Measurements from ENCODE around the gene LSM7.
"Not testable (repeated sequence)": the region's sequence is repeated elsewhere in the genome, so short reads cannot be mapped to it uniquely, and the experiment has no call there.

LSM7 gene

DNA sequence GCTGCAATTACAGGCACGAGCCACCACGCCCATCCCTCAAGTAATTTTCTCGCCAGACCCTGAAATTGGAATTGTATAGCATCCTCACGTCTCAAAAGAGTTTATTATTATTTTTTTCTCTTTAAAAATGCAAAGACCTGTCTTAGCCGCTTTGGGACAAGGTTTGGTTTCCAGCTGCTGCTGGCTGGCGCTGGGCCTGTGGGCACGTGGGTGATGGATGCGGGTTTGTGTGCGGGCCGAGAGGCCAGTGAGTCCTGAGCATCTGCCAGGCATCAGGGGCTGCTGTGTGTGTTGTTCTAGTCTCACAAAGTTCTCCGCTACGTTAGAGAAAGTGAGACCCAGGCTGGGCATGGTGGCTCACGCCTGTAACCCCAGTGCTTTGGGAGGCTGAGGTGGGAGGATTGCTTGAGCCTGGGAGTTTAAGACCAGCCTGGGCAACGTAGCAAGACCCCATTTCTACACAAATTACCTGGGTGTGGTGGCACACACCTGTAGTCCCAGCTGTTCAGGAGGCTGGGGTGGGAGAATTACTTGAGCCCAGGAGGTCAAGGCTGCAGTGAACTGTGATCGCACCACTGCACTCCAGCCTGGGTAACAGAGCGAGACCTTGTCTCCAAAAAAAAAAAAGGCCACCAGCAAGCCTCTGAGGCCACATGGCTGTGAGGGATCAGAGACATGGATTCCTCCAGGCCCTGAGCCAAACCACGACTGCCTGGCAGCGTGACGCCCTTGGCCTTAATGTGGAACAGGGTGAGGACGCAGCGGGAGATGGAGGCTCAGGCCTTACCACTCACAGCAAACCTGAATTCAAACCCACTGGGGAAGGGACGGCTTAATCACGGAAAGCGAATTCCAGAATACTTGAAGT, 27.0 kb upstream of the LSM7 start:
- FAIRE-seq, result no peak
- DNase-seq (ENCODE audit: insufficient read length, low spot score), result no peak

DNA sequence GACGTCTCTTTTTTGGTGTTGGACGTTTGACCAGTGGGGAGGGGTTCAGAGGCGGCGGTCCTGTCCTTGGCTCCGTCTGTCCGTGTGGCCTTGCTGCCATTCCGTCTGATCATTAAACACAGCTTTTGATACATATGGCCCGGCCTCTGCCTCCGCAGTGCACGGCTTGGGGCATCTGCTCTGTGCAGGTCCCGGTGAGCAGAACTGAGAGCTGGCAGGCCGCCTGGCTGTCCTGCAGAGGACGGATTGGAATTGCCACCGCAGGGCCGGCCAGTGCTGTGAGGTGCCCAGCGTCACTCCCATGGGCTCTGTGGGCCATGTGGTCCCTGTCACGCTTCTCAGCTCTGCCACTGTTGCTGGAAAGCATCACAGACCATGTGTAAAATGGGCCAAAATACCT, 26.3 kb upstream of the LSM7 start:
- no peak for FAIRE-seq
- DNase-seq (ENCODE audit: insufficient read length, low spot score), result no peak

DNA sequence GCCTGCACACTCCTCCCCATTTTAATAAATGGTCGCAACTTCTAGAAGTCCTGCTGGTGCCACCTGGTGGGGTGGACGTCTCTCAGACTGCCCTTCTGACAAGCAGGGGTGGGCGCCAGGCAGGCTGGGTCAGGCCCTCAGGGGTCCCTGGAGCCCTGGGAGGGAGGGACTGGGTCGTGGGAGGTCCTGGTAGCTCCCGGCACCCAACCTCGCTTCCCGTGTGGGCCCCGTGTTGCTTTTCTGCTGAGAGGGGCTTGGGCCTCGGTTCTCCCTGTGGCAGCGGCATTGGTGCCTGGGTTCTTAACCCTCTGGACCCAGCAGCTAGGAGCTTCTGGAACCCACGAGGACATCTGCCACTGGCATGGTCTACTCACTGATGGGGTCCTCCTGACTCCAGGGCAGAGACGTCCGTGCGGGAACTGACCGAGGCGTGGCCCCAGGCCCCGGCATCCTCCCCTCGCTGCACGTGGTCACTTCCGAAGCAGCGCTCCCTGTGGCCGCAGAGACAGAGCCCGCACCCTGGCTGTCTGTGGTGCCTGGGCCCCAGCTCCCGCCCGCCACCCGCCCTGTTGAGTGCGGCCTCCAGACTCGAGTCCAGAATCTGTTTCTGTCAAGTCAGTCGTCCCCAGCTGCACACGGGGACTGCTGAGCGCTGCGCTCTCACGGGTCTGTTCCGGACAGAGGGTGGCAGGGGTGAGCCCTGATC, 25.7 kb upstream of the LSM7 start:
- FAIRE-seq, result no peak

DNA sequence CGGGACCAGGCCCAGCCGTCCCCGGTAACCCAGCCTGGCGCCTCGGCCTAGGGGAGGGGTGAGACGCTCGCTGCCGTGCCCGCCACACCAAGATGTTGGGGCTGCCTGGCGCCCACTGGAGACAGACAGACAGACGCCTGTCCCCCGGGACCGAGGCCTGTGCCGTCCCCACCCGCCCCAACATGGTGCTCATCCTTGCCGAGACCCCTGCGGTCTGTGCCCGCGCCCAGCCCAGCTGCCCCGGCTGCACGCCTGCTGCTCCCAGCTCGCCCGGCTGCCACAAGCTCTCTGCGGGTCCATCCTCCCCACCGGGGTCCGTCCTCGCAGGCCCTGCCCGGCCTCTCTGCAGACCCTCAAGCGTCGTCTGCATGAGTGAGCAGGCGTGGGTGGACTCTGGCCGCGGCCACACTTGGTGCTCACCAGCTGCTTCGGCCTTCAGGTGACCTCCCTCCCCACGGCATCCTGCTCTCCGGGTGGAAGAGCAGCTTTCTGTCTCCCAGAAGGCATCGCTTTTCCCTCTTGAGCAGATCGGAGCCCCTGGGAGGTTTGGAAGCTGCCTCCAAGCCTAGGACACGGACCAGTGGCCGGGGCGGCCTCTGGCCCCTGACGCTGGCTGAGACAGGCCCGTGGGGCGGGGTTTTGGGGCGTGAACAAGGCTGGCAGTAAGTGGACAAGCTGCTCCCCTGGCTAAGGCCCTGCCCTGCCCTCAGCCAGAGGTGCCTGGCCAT, 24.9 kb upstream of the LSM7 start:
- DNase-seq (ENCODE audit: insufficient read length, low spot score) (no peak), FAIRE-seq (no peak)

More for the DNA sequence above, 25.7 kb upstream of the LSM7 start:
- no peak for DNase-seq (ENCODE audit: insufficient read length, low spot score)

DNA sequence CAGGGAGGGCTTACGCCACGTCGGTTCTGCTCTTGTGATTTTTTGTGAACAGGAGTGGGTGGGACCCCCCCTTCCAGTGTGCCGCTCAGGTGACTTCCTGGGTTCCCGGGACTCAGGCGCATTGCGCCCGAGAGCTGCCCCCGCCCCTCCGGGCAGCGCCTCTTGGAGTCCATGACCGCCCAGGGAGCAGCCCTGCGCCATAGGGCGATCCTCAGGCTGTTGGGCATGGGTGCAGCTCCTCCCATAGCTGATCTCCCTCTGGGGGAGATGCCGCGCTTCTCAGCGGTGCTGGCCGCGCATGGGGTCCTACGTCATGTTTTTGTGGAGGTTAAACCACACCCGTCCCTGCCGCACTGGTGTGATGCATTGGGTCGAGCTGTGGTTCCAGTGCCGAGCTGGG, 23.7 kb upstream of the LSM7 start:
- DNase-seq (ENCODE audit: insufficient read length, low spot score) (no peak), FAIRE-seq (no peak)

DNA sequence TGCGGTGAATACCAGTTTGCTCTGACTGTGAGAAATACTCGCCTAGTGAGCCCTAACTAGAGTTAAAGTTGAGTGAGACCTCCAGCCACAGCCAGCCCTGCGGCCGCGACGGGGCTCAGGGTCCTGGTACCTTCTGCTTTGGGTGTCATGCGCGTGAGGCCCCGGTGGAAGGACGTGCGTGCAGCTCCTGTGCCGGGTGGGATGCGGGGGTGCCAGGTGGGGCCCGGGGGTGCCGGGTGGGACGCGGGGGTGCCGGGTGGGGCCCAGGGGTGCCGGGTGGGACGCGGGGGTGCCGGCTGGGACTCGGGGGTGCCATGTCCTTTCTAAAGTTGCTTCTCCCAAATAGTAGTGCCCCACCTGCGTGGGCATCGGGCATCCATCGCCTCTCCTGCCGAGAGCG, 23.2 kb upstream of the LSM7 start:
- DNase-seq (ENCODE audit: insufficient read length, low spot score) (no peak), FAIRE-seq (no peak)

DNA sequence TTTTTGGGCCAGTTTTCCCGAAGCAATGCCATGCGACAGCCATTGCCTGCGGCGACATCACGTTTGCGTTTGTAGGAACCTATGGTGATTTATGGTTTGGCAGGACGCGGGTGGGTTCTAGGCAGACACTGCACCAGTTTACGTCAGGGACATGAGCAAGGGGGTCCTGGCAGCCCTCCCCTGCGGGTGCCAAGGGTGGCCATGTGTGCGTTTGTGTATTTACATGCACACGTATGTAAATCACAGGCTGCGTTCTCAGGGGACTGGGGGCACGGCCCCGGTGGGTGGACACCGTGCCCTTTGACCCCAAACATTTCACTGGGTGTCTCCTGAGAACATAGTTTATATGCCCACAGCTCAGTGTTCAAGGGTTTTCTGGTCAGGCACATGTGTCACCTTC, 22.3 kb upstream of the LSM7 start:
- DNase-seq (ENCODE audit: insufficient read length, low spot score), result no peak

DNA sequence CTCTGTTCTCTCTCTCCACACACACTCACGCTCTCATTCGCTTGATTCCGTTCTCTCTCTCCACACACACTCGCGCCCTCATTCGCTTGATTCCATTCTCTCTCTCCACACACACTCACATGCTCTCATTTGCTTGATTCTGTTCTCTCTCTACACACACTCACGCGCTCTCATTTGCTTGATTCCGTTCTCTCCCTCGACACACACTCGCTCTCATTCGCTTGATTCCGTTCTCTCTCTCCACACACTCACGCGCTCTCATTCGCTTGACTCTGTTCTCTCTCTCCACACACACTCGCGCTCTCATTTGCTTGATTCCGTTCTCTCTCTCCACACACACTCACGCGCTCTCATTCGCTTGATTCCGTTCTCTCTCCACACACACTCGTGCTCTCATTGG, 21.4 kb upstream of the LSM7 start:
- not testable (repeated sequence) for FAIRE-seq

More for the DNA sequence above, 22.3 kb upstream of the LSM7 start:
- FAIRE-seq, result no peak

DNA sequence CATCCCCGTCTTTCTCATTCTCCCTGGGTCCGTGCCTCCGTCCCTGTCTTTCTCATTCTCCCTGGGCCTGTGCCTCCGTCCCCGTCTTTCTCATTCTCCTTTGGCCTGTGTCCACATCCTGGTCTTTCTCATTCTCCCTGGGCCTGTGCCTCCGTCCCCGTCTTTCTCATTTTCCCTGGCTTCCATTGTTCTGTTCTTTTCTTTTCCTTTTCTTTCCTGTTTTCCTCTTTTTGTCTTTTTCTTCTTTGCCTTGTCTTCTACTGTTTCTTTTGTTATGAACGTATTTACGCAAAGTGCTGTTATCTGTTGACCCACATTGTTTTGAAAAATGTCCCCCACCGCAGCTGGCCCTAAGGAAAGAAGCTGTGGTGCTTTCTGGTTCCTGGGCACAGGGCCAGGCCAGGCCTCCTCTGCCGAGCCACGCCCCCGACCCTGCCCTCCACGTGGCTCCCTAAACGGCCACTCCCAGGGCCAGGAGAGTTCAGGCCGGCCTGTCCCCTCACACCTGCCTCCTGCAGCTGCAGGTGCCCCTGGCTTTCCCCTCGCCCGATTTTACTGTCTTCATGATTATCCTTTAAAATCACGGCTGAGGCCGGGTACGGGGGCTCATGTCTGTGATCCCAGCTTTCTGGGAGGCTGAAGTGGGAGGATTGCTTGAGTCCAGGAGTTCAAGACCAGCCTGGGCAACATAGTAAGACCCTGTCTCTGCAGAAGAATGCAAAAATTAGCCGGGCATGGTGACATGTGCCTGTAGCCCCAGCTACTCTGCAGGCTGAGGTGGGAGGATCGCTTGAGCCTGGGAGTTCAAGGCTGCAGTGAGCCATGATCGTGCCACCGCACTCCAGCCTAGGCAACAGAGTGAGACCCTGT, 17.6 kb upstream of the LSM7 start:
- DNase-seq (ENCODE audit: insufficient read length, low spot score) (no peak), FAIRE-seq (no peak)

More for the DNA sequence above, 21.4 kb upstream of the LSM7 start:
- DNase-seq (ENCODE audit: insufficient read length, low spot score), result not testable (repeated sequence)

DNA sequence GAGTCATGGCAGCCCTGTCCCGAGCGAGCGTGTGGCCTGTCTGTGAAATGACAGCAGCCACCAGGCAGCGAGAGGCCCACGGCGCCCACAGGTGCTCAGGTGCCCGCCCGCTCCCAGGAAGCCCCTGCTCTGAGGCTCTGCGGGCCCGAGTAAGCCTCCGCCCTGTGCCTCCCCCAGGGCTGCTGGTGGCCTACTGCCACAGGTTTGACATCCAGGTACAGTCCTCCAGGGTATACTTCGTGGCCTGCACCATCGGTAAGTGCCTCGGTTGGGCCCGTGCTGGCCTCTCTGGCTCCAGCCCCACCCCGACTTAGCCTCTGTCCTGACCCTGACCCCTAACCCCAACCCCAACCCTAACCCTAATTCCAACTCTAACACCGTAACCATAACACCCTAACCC, 16.7 kb upstream of the LSM7 start:
- FAIRE-seq (no peak), DNase-seq (ENCODE audit: insufficient read length, low spot score) (no peak)

DNA sequence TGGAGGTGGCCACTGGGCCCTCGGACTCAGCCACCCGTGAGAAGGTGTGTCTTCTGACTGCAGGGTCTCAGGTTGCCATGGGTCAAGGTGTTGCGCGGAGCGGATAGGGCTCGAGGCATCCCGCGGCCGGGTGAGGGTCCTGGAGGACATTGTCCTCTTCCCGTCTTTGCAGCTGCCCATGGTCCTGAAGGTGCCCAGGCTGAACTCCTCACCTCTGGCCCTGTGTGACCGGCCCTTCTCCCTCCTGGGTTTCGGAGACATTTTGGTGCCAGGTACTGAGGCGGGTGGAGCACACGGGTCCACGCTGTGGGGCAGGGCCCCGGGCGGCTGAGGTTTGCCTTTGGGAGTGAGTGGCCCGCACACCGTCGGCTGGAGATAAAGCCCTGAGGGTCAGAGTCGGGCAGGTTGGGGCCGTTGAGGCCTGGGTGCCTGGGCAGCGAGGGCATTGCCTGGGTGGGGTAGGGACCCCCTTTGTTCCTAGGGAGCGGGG, 16.0 kb upstream of the LSM7 start:
- FAIRE-seq, result no peak
- DNase-seq (ENCODE audit: insufficient read length, low spot score), result no peak

DNA sequence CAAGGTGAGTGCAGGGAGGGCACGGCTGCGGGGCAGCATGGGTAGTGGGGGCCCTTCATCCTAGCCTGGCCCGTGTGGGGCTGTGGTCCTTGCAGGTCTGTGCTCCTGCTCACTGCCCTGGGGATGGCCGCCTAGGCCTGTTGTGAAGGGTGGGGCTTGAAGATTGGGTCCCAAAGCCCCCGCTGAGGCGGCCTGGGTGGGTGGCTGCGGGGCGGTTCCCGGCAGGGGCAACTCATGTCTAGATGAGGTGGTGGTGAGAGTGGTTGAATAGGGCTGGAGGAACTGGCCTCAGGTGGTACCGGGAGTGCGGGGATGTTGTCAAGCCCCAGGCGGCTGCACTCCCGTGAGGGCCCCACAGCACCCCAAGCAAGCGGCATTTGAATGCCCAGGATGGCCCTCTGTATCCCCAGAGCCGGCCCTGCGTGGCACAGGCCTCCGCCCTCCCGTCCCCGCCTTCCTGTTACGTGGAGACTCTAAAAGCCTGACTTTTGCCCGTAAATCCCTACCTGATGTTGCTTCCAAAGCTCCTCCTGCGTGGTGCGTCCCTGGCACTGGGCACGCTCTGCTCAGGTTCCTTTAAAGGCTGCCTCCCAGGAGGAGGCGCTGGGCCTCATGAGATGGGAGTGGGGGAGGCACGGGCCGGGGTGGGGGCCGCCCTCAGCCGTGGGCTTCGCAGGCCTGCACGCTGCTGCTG, 15.1 kb upstream of the LSM7 start:
- DNase-seq (ENCODE audit: insufficient read length, low spot score) (no peak), FAIRE-seq (no peak)

DNA sequence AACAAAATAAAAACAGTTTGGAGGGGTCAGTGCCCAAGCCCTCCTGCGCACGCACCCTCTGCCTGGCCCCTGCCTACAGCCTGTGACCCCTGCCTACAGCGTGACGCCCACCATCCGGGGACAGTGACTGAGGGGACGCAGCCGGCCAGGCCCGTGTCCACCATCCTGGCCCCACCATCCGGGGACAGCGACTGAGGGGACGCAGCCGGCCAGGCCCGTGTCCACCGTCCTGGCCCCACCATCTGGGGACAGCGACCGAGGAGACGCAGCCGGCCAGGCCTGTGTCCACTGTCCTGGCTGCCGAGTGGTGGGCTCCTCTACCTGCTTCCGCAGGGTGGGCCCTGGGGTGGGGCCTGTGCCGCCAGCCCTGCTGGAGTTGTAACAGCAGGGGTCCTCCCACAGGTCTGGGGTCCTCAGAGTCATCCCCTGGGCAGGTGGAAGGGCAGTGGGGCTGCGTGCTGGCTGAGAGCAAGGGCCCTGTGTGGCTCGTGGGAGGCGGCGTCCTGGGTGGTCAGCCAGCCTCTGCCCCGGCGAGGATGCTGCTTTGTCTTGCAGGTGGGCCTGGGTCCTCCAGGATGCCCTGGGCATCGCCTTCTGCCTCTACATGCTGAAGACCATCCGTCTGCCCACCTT, 14.4 kb upstream of the LSM7 start:
- no peak for FAIRE-seq
- no peak for DNase-seq (ENCODE audit: insufficient read length, low spot score)

DNA sequence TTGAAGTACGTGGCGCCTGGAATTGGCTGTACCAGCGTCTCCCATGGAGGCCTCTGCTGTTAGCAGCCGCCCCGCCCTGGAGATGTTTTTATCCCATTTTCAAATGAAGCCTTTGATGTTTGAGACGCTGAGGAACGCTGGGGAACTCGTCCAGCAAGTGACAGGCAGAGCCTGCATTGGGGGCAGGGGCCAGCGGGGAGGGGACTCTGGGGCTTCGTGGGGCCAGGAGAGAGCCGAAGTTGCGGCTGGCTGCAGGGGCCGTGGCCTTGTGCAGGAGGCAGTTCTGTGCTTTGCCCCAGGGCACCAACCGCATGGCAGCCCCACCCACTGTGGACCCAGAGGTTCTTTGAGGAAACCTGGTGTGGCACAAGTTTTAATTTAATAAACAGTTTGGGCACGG, 13.6 kb upstream of the LSM7 start:
- no peak for FAIRE-seq
- no peak for DNase-seq (ENCODE audit: insufficient read length, low spot score)

DNA sequence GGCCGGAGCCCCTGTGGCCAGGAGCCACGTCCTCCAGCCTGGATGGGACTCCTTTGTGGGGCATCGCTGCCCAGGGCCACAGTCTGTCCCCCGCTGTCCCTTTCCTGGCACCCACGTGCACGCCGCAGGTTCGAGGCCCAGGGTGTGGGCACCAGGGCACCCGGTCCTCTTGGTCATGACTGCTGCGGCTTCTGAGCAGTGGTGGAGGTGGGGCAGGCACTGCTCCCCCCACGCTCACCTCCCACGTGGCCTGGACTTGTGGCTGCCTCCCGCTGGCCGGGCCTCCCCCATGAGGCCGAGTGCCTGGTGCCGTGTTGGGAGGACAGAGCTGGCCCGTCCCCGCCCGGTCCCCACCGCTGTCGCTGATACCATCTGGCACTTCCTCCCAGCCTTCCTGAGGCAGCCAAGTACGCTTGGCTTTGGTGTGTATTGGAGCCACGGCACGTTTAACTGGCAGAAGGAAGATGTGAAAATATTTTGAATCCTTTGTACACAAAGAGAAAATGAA, 12.9 kb upstream of the LSM7 start:
- DNase-seq (ENCODE audit: insufficient read length, low spot score), result no peak
- no peak for FAIRE-seq

DNA sequence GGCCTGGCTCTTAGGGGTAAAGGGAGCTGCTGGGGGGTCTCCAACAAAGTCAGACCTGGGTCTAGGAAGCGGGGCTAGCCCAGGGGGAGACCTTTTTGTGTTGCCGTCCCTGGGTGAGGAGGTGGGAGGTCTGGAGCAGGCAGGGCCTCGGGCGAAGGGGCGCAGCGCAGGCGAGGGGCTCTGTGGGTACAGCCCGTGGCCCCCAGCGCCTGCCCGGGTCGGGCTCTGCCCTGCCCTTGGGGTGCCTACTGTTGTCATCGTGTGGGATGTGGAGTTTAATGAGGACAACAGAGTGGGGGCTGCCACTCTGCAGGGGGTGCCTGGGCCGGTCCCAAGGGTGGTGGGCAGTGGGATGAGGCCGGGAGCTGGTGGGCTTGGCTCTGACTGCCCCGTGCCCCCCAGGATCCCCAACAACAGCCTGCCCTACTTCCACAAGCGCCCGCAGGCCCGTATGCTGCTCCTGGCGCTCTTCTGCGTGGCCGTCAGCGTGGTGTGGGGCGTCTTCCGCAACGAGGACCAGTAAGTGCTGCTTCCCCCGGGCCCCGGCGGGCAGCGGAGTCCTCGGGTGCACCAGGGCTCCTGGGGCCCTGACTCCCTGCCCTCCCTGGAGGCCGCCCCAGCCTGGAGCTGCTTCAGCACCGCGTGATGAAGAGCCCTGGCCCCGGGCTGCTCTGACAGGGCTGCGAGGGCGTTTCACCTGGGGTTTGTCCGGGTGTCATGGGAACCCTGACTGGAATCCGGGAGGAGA, 12.3 kb upstream of the LSM7 start:
- FAIRE-seq (no peak), DNase-seq (ENCODE audit: insufficient read length, low spot score) (no peak)

DNA sequence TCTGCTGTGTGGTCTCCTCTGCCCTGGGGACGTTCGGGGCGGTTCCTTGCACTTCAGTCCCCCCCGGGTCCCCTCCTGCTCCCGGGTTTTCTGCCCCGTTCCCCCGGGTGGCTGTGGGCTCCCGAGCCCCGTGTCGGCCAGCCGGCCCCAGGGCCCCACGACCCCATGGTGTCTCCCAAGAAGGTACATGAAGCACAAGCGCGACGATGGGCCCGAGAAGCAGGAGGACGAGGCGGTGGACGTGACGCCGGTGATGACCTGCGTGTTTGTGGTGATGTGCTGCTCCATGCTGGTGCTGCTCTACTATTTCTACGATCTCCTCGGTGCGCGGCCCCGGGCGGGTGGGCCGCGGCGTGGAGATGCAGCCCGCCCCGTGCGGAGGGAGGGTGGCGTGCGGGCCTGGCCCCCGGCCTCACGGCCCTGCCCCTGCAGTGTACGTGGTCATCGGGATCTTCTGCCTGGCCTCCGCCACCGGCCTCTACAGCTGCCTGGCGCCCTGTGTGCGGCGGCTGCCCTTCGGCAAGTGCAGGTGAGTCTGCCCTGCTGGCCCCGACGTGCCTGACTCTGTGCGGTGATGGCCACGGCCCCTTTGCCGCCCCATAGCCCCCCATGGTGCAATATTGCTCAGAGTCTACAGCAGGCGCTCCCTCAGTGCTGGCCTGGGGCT, 11.4 kb upstream of the LSM7 start:
- no peak for DNase-seq (ENCODE audit: insufficient read length, low spot score)
- FAIRE-seq, result no peak
